ENCODE measurements around the gene LIFR. TPM values are rescaled to one million over a fixed set of nuclear protein-coding genes. Genes with fewer than 3 reads are reported as not detected.
A peak's percentile ranks its signal among the peaks of the same experiment; 100 is the strongest.
"Not testable (repeated sequence)": the region's sequence is repeated elsewhere in the genome, so short reads cannot be mapped to it uniquely, and the experiment has no call there.

Gene LIFR
- total RNA-seq, 1 donor from 2014 or later = 82.3 TPM

DNA sequence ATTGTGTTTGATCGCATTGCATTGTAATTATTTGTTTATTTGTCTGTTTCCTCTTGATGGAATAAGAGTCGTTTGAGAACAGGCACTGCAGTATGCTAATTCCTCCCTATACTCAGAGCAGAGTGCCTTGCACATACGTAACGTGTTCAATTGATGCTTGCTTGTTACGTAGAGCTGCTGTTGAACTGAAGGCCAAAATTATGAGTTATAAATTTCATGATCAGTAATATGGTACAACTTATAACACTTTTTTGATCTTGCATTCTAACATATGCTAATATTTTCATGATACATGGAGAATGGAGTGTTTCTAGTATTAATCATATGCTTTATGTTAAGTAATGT lies 26.5 kb upstream of the LIFR start:
- DNase-seq (ENCODE audit: low spot score) = no peak

GRCh38 chr5:38582293-38582974 lies 26.0 kb upstream of the LIFR start:
- no peak for DNase-seq (ENCODE audit: low spot score)

- DNase-seq (ENCODE audit: low spot score) = no peak
These were observed 25.2 kb upstream of the LIFR start for GRCh38 chr5:38581597-38581996.

DNA sequence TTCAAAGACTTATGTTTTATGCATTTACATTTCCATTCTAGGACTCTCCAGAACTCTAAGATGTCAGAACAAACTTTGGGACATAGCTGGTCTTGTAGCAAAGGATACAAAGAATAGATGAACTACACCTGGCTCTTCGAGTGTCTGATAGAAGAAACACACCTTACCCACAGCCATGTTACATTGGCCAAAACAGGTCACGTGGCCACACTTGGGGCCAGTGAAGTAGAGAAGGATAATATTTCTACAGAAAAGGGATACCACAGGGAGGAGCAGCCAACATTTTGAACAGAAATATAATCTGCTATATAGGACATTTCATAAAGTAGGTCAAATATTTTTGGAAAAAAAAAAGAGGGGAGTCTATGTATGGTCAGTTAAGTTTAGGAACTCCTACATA lies 22.7 kb upstream of the LIFR start:
- DNase-seq (ENCODE audit: low spot score) = no peak

- no peak for DNase-seq (ENCODE audit: low spot score)
These were observed 20.7 kb upstream of the LIFR start for GRCh38 chr5:38576961-38577684.

DNA sequence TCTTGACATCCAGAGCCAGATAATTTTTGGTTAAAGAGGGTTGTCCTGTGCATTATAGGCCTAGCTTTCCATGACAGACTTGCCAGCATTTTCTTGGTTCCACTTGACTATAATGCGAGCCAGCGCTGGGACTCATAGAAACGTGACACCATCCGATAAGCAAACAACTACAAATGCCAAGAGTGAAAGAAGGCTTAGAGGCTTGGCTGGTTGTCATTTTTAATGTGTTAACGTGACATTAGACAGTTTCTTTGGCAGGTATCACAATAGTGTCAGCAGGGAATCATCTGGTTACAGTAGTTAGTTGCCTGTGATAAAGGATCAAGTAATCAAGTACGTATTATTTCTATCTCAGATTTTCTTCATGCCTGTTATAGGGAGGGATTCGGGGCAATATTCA lies 20.0 kb upstream of the LIFR start:
- peak; percentile 9 for DNase-seq (ENCODE audit: low spot score)

DNA sequence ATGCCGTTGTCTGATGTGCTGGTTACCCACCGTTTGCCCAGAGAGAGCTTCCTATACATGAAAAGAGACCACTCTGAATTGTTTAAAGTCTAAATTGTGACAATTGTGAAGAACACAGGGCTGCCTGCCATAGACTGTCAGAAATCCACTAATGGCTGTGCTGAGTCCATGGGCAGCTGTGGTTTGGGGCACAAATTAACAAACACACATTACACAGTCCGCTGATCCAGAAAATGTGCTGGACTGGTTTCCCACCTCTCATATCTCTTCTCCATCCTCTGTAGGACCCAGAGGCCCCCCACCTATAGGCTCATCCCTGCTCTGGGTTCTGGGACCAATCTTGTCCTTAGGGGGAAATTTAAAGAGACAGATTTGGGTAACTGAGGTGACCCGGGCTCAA lies 19.0 kb upstream of the LIFR start:
- DNase-seq (ENCODE audit: low spot score) = no peak

DNA sequence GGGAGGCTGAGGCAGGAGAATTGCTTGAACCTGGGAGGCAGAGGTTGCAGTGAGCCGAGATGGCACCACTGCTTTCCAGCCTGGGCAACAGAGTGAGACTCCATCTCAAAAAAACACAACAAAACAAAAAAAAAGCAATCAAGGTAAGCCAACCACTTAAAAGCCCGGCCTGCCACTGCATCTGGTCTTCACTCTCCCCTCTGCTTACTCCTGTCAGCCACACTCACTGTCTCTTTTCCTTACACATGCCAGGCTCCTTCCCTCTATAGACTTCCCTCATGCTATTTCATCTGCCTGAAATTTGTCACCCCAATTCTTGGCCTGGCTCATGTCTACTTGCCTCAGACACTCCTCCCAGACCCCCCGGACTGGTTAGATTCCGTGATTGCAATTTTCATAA lies 17.6 kb upstream of the LIFR start:
- no peak for DNase-seq (ENCODE audit: low spot score)

- DNase-seq (ENCODE audit: low spot score) = no peak
These were observed 17.1 kb upstream of the LIFR start for GRCh38 chr5:38573521-38573920.

DNA sequence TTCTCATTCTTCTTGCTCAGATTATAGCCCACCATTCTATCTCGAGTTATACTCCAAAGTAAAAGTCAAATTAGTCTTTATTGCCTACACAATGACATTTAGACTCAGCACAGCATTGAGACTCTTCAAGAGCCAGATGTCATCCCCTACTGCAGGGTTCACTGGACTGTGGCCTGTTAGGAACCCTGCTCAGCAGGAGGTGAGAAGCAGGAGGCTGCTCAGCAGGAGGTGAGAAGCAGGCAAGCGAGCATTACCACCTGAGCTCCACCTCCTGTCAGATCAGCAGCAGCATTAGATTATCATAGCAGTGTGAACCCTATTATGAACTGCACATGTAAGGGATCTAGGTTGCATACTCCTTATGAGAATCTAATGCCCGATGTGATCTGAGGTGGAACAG lies 12.7 kb upstream of the LIFR start:
- no peak for DNase-seq (ENCODE audit: low spot score)

- DNase-seq (ENCODE audit: low spot score) = not testable (repeated sequence)
These were observed 10.9 kb upstream of the LIFR start for GRCh38 chr5:38567306-38567705.

DNA sequence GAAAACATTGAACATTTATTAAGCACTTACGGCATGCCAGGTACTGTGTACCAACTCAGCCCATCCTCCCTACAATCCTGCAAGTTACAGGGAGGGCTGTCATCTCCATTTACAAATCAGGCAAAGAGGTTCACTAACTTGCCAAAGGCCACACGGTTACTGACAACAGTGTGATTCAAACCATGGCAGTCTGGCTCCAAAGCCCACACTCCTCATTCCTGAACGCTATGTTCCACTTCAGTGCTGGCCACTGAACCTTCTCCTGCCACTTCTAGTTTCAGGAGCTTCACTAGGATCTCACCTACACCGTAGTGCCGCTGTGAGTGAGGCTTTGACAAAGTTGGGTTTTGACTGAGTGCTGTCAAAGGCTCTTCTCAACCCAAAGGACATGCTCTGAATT lies 7.2 kb upstream of the LIFR start:
- DNase-seq (ENCODE audit: low spot score) = no peak

- DNase-seq (ENCODE audit: low spot score) = no peak
These were observed 6.2 kb upstream of the LIFR start for GRCh38 chr5:38562444-38563210.

GRCh38 chr5:38559428-38559827 lies 3.0 kb upstream of the LIFR start:
- no peak for DNase-seq (ENCODE audit: low spot score)

- DNase-seq (ENCODE audit: low spot score) = no peak
These were observed 1.3 kb upstream of the LIFR start for GRCh38 chr5:38557792-38558191.

- no peak for DNase-seq (ENCODE audit: low spot score)
These were observed 863 bp upstream of the LIFR start for GRCh38 chr5:38557308-38557710.

DNA sequence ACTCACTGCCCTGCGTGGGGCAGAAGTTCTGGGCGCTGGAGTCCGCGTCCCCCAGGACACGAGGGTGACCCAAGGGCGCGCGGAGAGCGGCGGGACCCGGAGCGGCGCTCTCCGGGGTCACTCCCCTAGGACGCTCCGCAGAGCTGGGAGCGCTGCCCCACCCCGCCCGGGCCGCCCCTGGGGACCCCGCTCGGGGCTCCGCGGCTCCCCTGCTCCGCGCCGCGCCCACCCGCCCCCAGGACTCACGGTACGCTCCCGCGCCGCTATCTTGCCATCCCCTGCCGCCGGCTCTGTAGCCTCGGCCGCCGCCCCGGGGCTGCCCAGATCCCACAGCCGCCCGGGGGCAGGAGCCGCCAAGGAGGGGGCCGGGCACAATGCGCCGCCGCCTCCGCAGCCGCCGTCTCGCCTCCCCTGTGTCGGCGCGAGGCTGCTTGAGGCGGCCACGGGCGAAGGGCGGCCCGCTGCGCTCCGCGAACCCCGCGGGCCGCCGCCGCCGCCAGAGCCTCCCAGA lies 303 bp downstream of the LIFR start:
- DNase-seq (ENCODE audit: low spot score) = no peak

DNA sequence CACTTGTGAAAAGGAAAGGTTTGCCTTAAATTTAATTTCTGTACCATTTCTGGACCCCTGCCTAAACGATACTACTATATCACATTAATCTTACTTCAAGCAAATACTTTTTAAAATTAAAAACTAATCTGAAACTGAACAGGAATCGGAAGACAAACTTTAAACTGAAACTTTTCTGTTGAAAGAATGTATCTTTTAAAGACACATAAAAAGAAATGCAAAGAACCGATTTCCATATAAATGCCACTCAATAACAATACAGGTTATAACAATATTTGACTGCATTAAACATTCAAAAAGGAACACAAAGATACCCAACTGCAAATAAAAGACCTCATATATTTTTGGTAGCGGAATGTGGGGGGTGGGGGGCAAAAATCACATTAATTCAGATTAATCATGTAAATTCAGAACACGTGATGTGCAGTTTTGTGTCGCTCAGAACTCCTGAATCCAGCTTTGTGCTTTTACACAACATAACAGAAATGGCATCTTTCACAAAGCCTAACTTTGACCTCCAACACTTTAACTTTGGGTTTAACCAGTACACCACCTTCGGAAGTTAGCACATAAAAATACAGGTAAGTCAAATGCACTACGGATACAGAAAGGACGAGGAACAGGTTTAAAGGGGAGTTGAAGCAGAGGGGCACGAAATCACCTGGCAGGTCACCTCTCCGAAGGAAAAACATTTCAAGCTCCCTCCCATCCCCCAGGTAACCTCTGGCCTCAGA lies 925 bp downstream of the LIFR start:
- no peak for DNase-seq (ENCODE audit: low spot score)

DNA sequence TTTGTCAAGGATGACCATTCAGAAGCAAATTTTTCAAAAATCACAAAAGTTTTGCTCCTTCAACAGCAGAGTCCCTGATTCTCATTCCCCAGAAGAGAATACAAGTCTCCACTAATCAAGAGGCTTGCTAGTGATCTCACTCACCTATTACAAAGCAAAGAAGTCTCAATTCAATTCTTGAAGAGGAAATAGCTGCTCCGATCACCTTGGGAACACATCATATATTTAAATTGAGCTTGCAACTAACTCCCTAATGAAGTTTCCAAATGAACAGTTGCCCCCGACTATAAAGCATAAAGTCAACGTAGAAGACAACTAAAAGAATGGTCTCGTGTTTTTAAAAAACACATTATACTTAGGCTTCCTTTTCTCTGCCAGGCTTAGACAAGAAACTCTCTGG lies 1.6 kb downstream of the LIFR start:
- no peak for DNase-seq (ENCODE audit: low spot score)

- no peak for DNase-seq (ENCODE audit: low spot score)
These were observed 2.0 kb downstream of the LIFR start for GRCh38 chr5:38554403-38554802.

GRCh38 chr5:38553001-38553521 lies 3.4 kb downstream of the LIFR start:
- no peak for DNase-seq (ENCODE audit: low spot score)
